H9 (cell line): ENCODE results near the gene GATD1. TPM values are rescaled to one million over a fixed set of nuclear protein-coding genes. Genes with fewer than 3 reads are reported as not detected.

ENCODE experiments used
- DNase-seq: peaks from one replicate; pipeline ENCODE4 v3.0.0-alpha.2; 2017
- H2AFZ ChIP-seq: one replicate; pipeline ENCODE4 v1.6.1; 2013; ENCODE audit warnings: mild to moderate bottlenecking, low read length, control low read depth, moderate library complexity
- H2AK5ac ChIP-seq: 2 replicates; pipeline ENCODE4 v1.6.1; 2013; ENCODE audit warnings: low read length, control low read depth, mixed read lengths; ENCODE audit not compliant: insufficient read length
- H2BK120ac ChIP-seq: one replicate; pipeline ENCODE4 v1.6.1; 2013; ENCODE audit warnings: low read depth, mild to moderate bottlenecking, low read length, control low read depth, inconsistent platforms; ENCODE audit not compliant: poor library complexity, severe bottlenecking
- H2BK12ac ChIP-seq: 2 replicates; pipeline ENCODE4 v1.6.1; 2013; ENCODE audit warnings: low read length, control low read depth, mixed read lengths, low read depth; ENCODE audit not compliant: insufficient read length
- H2BK15ac ChIP-seq: 2 replicates; pipeline ENCODE4 v1.6.1; 2013; ENCODE audit warnings: low read depth, low read length, control low read depth
- H2BK20ac ChIP-seq: one replicate; pipeline ENCODE4 v1.6.1; 2013; ENCODE audit warnings: low read depth, mild to moderate bottlenecking, low read length, control low read depth, inconsistent platforms; ENCODE audit not compliant: poor library complexity, severe bottlenecking
- H2BK5ac ChIP-seq: 2 replicates; pipeline ENCODE4 v1.6.1; 2013; ENCODE audit warnings: low read length, control low read depth, mixed read lengths; ENCODE audit not compliant: insufficient read length
- H3K14ac ChIP-seq: 2 replicates; pipeline ENCODE4 v1.6.1; 2013; ENCODE audit warnings: low read length, control low read depth; ENCODE audit not compliant: insufficient read depth
- H3K18ac ChIP-seq: 2 replicates; pipeline ENCODE4 v1.6.1; 2013; ENCODE audit warnings: low read depth, mild to moderate bottlenecking, mixed read lengths, low read length, control low read depth; ENCODE audit not compliant: insufficient read length
- H3K23ac ChIP-seq: 2 replicates; pipeline ENCODE4 v1.6.1; 2013; ENCODE audit warnings: low read length, control low read depth, mixed read lengths, low read depth; ENCODE audit not compliant: insufficient read length
- H3K23me2 ChIP-seq: 2 replicates; pipeline ENCODE4 v1.6.1; 2013; ENCODE audit warnings: low read depth, mild to moderate bottlenecking, mixed read lengths, low read length, control low read depth; ENCODE audit not compliant: insufficient read length, poor library complexity, severe bottlenecking
- H3K27ac ChIP-seq: 2 replicates; pipeline ENCODE4 v1.5.1; 2013; ENCODE audit warnings: low read length, control low read depth, mixed read lengths, low read depth; ENCODE audit not compliant: insufficient read length
- H3K27me3 ChIP-seq: 2 replicates; pipeline ENCODE4 v1.6.1; 2013; ENCODE audit warnings: low read length, control low read depth, inconsistent platforms; ENCODE audit not compliant: insufficient read depth
- H3K4ac ChIP-seq: 2 replicates; pipeline ENCODE4 v1.6.1; 2013; ENCODE audit warnings: low read depth, mild to moderate bottlenecking, control low read depth, inconsistent platforms, low read length, moderate library complexity
- H3K4me1 ChIP-seq: 2 replicates; pipeline ENCODE4 v1.6.1; 2013; ENCODE audit warnings: low read length, control low read depth, inconsistent platforms; ENCODE audit not compliant: insufficient read depth
- H3K4me2 ChIP-seq: 2 replicates; pipeline ENCODE4 v1.6.1; 2013; ENCODE audit warnings: low read length, control low read depth, mixed read lengths; ENCODE audit not compliant: insufficient read length, insufficient read depth
- H3K56ac ChIP-seq: 2 replicates; pipeline ENCODE4 v1.6.1; 2013; ENCODE audit warnings: low read depth, mild to moderate bottlenecking, mixed read lengths, low read length, control low read depth; ENCODE audit not compliant: insufficient read length
- H3K79me1 ChIP-seq: 2 replicates; pipeline ENCODE4 v1.6.1; 2013; ENCODE audit warnings: low read depth, mild to moderate bottlenecking, moderate library complexity, low read length, control low read depth, inconsistent platforms; ENCODE audit not compliant: insufficient read depth, poor library complexity, severe bottlenecking
- H3K79me2 ChIP-seq: 2 replicates; pipeline ENCODE4 v1.6.1; 2013; ENCODE audit warnings: low read length, control low read depth, inconsistent platforms; ENCODE audit not compliant: insufficient read depth
- H3K9ac ChIP-seq: 2 replicates; pipeline ENCODE4 v1.6.1; 2013; ENCODE audit warnings: low read length, control low read depth, mixed read lengths; ENCODE audit not compliant: insufficient read length; ENCODE audit errors: extremely low read depth
- H3K9me3 ChIP-seq: one replicate; pipeline ENCODE4 v1.6.1; 2013; ENCODE audit warnings: low read depth, low read length, inconsistent platforms; ENCODE audit not compliant: control insufficient read depth
- H3T11ph ChIP-seq: one replicate; pipeline ENCODE4 v1.6.1; 2013; ENCODE audit warnings: mild to moderate bottlenecking, low read length, control low read depth, inconsistent platforms
- H4K20me1 ChIP-seq: one replicate; pipeline ENCODE4 v1.6.1; 2013; ENCODE audit not compliant: control insufficient read depth, insufficient read length, insufficient read depth
- H4K5ac ChIP-seq: 2 replicates; pipeline ENCODE4 v1.6.1; 2013; ENCODE audit warnings: low read depth, mild to moderate bottlenecking, mixed read lengths, low read length, control low read depth; ENCODE audit not compliant: insufficient read length
- H4K8ac ChIP-seq: replicated peaks from 2 replicates; pipeline ENCODE4 v1.6.1; 2013; ENCODE audit warnings: low read length, control low read depth, mixed read lengths, low read depth; ENCODE audit not compliant: insufficient read length
- H4K91ac ChIP-seq: 2 replicates; pipeline ENCODE4 v1.6.1; 2013; ENCODE audit warnings: low read depth, mild to moderate bottlenecking, moderate library complexity, mixed read lengths, low read length, control low read depth; ENCODE audit not compliant: insufficient read length
- H3K27ac Mint-ChIP-seq, 3 experiments: 2 replicates in 2 of 3; 3 replicates in 1 of 3; pipeline ENCODE4 v1.8.0; 2020 to 2021; ENCODE audit warnings: mixed read lengths in 3 of 3, mild to moderate bottlenecking in 1 of 3, moderate library complexity in 1 of 3
- H3K27me3 Mint-ChIP-seq: 2 replicates; pipeline ENCODE4 v1.8.0; 2021; ENCODE audit warnings: low read depth, mild to moderate bottlenecking, moderate library complexity, mixed read lengths
- H3K36me3 Mint-ChIP-seq, 3 experiments: 2 replicates in 2 of 3; 3 replicates in 1 of 3; pipeline ENCODE4 v1.8.0; 2020 to 2021; ENCODE audit warnings: low read depth in 3 of 3, mixed read lengths in 3 of 3; ENCODE audit not compliant: insufficient read depth in 1 of 3
- H3K4me1 Mint-ChIP-seq, 2 experiments: 2 replicates each; pipeline ENCODE4 v1.8.0; 2020; ENCODE audit warnings: mixed read lengths in 2 of 2
- H3K4me3 Mint-ChIP-seq, 2 experiments: 2 replicates in 1 of 2; 3 replicates in 1 of 2; pipeline ENCODE4 v1.8.0; 2020 to 2021; ENCODE audit warnings: mild to moderate bottlenecking in 2 of 2, mixed read lengths in 2 of 2, moderate library complexity in 1 of 2
- H3K9me3 Mint-ChIP-seq, 2 experiments: 2 replicates in 1 of 2; 3 replicates in 1 of 2; pipeline ENCODE4 v1.8.0; 2020; ENCODE audit warnings: mild to moderate bottlenecking in 2 of 2, mixed read lengths in 2 of 2, moderate library complexity in 1 of 2
- WGBS: extraction: QIAGEN DNeasy Blood & Tissue Kit; methylation state at CpG from one replicate; pipeline ENCODE4 v1.1.7; 2013; ENCODE audit warnings: missing lambda C conversion rate, low lambda C conversion rate, mixed read lengths; ENCODE audit not compliant: insufficient read length; ENCODE audit errors: extremely low coverage; 5-methylcytosine and 5-hydroxymethylcytosine counted together
- total RNA-seq: library from RNA; stranded (reverse); gene quantifications from 2 replicates; pipeline ENCODE4 v1.2.1, GENCODE V29; 2021
- TF ChIP-seq, protein P1 (sequence below): fragments of 200-600 bp; sonication (generic); conservative IDR thresholded peaks from 3 replicates; pipeline ENCODE4 v1.8.0; 2021; ENCODE audit warnings: antibody characterized with exemption, mild to moderate bottlenecking

GATD1 gene
- total RNA-seq, 1 experiment from 2014 or later = 60.0 TPM

GRCh38 chr11:802693-803466 lies 25.6 kb upstream of the GATD1 start:
- Histone ChIP-seq H2BK15ac (no peak overlapping the region), H3K23me2 (peaks cover 7% of the 10 kb centered on the region), H3K79me1 (no peaks in the 10 kb centered on the region), H3K18ac (no peak overlapping the region), H2BK12ac (no peak overlapping the region), H3K9ac (no peak overlapping the region), H3K79me2 (no peaks in the 10 kb centered on the region), H2AFZ (no peak overlapping the region), H3T11ph (no peak overlapping the region), H3K14ac (no peak overlapping the region), H3K4ac (no peak overlapping the region), H3K23ac (no peak overlapping the region), H4K20me1 (no peaks in the 10 kb centered on the region), H3K27ac (no peak overlapping the region), H4K8ac (no peak overlapping the region), H2BK5ac (no peak overlapping the region), H2AK5ac (no peak overlapping the region), H3K56ac (no peak overlapping the region), H4K91ac (no peak overlapping the region), H3K9me3 (no peaks in the 10 kb centered on the region), H2BK20ac (no peak overlapping the region), H4K5ac (no peak overlapping the region), H3K4me1 (no peaks in the 10 kb centered on the region), H3K27me3 (no peaks in the 10 kb centered on the region), H2BK120ac (no peak overlapping the region), H3K4me2 (no peak overlapping the region)
- H3K4me3 Mint-ChIP-seq = no peak overlapping the region
- no peak for DNase-seq
- peaks cover under 1 to 8% (median 8%) of the 10 kb centered on the region in 3 experiments; a peak in 5 of 7 replicates for H3K36me3 Mint-ChIP-seq
- H3K4me1 Mint-ChIP-seq = peaks cover 7 to 11% of the 10 kb centered on the region in 2 experiments
- WGBS = no CpG with 5 or more reads among the region's 28 CpGs
- no peaks in the 10 kb centered on the region for H3K9me3 Mint-ChIP-seq
- TF ChIP-seq, protein P1, sequence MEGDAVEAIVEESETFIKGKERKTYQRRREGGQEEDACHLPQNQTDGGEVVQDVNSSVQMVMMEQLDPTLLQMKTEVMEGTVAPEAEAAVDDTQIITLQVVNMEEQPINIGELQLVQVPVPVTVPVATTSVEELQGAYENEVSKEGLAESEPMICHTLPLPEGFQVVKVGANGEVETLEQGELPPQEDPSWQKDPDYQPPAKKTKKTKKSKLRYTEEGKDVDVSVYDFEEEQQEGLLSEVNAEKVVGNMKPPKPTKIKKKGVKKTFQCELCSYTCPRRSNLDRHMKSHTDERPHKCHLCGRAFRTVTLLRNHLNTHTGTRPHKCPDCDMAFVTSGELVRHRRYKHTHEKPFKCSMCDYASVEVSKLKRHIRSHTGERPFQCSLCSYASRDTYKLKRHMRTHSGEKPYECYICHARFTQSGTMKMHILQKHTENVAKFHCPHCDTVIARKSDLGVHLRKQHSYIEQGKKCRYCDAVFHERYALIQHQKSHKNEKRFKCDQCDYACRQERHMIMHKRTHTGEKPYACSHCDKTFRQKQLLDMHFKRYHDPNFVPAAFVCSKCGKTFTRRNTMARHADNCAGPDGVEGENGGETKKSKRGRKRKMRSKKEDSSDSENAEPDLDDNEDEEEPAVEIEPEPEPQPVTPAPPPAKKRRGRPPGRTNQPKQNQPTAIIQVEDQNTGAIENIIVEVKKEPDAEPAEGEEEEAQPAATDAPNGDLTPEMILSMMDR = no peak
- no peaks in the 10 kb centered on the region for H3K27me3 Mint-ChIP-seq
- H3K27ac Mint-ChIP-seq = peak overlapping the region in 1 of 3 experiments; percentile 35; a peak in 1 of 7 replicates
